GM21447 (cell line): Measurements from ENCODE around the gene ATG4A.

Experiments
- ATAC-seq: cut with Tn5 transposase; IDR thresholded peaks from one replicate; pipeline ENCODE4 v1.9.1; 2021; ENCODE audit not compliant: unreplicated experiment

The ATG4A gene

DNA sequence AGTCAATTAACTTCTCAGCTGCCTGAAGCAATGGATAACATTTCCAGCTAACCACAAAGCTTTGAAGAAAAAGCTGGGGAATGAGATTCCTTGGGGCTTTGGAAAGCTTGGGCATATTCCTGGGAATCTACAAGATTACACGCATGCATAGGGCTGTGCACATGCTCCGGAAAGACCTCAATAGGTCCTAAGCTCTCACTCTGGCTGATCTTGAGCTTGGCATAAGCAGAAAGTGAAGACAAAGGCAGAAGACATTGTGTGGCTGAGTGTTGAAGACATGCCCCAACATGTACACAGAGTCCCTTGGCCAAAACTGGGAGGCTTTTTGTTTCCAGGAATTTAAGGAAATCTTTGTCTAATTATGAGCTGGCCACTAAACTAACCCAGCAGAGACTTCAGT, 31.2 kb downstream of the ATG4A start:
- no peak for ATAC-seq

GRCh38 chrX:108123591-108124366, 32.2 kb downstream of the ATG4A start:
- ATAC-seq = no peak

DNA sequence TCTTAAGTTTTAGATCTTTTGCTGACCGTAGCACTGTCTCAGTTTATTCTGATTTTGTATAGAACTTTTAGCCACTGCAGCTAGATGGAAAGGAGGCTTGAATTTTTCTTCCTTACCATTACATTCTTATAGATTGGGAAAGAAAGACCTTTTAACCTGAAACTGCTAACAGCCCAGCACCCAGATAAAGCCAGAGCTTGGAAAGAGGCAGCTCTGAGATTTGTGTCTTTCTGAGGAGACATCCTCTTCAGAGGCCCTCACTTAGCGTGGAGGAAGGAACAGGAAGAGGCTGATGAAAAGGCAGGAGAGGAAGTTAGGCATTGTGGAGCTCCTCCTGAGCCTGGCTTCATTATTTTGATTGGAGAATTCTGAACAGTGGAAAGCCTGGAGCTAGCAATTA, 35.1 kb downstream of the ATG4A start:
- no peak for ATAC-seq

- ATAC-seq = no peak
These were observed 35.6 kb downstream of the ATG4A start for GRCh38 chrX:108127152-108127551.

- ATAC-seq = no peak
These were observed 39.3 kb downstream of the ATG4A start for GRCh38 chrX:108130889-108131288.

- ATAC-seq = no peak
These were observed 39.9 kb downstream of the ATG4A start for GRCh38 chrX:108131471-108131870.

GRCh38 chrX:108132034-108132433, 40.5 kb downstream of the ATG4A start:
- ATAC-seq = no peak

- ATAC-seq = no peak
These were observed 41.3 kb downstream of the ATG4A start for GRCh38 chrX:108132876-108133275.

DNA sequence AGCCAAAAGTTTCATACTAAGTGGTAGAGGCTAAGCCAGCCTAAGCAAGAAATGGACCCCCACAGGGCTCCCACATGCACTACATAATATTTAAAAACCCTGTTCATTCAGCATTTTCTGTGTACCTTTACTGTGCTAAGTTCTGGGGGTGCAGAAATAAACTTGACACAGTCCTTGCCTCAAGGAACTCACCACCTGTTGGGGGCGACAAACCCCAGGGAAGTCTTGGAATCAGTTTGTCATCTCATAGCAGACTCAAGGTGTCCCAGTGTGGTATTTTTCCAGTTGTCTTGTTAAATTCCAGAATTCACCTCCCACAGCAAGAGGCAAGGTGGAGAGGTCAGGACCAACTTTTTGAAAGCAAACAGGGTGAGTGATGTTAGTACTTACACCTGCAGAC, 43.1 kb downstream of the ATG4A start:
- no peak for ATAC-seq

- no peak for ATAC-seq
These were observed 47.5 kb downstream of the ATG4A start for GRCh38 chrX:108138814-108139702.

- ATAC-seq = peak; percentile 83
These were observed 56.9 kb downstream of the ATG4A start for GRCh38 chrX:108148524-108148923.

DNA sequence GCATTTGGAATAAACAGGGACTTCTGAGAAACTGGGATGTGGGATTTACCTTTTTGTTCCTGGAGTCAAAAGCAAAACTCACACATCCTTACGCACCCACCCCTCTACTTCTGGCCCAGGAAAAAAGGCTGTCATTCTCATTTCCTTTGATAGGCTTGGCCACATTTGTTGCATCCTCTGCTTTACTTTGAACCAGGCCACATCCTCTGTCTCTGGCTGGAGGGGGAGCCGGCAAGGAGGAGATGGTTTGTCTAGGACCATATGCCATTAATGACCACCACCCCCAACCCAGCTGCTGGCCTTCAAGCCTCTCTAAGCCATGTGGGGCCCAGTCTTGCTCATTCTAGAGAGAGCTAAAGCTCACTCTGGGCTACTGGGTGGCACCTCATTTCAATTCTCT, 64.5 kb downstream of the ATG4A start:
- ATAC-seq = no peak

DNA sequence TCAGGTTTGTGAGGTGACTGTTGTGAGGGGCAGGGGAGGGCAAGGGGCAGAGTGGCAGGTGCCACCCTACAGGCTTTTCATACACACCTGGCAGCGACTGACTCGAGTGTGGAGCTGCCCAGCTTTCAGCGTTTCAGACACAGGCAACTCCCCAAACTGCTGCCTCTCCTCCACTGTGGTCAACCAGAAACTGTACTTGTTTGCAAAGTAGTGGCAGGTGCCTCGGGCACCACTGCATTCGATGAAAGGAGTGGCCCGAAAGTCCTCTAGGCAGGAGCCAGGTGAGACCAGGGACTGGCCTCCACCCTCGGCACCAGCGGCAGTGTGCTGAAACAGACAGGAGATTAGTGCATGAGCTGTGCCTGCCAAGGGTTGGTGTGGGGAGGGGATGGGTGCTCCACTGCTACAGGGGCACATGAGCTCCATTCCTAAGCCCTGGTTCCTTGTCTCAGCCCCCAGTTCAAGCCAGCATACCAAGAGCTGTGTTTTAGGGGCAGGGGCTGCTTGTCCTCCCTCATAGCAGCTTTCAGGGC, 65.4 kb downstream of the ATG4A start:
- ATAC-seq = no peak

- no peak for ATAC-seq
These were observed 66.0 kb downstream of the ATG4A start for GRCh38 chrX:108157628-108158027.

GRCh38 chrX:108159028-108159670, 67.6 kb downstream of the ATG4A start:
- no peak for ATAC-seq

- ATAC-seq = no peak
These were observed 68.7 kb downstream of the ATG4A start for GRCh38 chrX:108160309-108160708.

DNA sequence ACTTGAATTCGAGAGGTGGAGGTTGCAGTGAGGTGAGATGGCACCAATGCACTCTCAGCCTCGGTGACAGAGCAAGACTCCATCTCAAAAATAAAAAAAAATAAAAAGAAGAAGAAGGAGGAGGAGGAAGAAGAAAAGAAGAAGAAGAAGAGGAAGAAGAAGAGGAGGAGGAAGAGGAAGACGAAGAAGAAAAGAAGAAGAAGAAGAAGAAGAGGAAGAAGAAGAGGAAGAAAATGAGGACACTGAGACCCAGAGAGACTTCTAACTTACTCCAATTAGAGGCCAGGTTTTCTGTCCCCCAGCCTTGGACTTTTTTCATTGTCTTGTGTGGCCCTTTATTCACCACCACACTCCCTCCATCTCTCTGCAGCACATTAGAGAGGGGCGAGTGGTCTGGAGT, 70.7 kb downstream of the ATG4A start:
- ATAC-seq = no peak

DNA sequence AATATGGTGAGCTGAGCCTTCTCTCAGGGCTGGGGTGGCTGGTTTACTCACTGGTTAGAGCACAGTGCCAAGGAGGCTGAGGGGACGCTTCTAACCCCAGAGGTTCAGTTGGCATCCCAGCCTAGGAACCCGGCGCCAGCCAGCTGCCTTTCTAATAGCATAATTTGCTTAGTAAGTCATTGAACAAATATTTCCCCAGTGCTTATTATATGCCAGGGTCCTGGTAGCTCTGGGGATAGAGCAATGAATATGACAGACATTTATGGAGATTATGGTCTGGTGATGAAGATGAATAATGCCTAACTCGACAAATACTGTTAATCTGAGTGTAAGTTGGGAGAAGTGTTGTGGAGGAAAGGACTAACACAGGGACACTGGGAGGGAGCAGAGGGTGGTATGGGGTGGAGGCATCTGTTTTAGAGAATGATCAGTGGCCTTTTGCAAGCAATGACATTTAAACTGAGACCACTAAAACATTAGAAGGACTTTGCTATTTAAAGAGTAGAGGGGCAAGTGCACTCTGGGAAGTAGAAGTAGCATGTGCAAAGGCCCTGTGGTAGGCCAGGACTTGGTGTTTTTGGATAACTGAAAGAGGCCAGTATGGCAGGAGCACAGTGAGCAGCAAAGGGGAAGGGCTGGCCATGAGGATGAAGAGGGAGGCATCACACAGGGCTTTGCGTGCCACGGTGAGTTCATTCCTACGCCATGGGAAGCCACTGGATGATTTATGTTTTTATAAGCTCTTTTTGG, 71.9 kb downstream of the ATG4A start:
- no peak for ATAC-seq

DNA sequence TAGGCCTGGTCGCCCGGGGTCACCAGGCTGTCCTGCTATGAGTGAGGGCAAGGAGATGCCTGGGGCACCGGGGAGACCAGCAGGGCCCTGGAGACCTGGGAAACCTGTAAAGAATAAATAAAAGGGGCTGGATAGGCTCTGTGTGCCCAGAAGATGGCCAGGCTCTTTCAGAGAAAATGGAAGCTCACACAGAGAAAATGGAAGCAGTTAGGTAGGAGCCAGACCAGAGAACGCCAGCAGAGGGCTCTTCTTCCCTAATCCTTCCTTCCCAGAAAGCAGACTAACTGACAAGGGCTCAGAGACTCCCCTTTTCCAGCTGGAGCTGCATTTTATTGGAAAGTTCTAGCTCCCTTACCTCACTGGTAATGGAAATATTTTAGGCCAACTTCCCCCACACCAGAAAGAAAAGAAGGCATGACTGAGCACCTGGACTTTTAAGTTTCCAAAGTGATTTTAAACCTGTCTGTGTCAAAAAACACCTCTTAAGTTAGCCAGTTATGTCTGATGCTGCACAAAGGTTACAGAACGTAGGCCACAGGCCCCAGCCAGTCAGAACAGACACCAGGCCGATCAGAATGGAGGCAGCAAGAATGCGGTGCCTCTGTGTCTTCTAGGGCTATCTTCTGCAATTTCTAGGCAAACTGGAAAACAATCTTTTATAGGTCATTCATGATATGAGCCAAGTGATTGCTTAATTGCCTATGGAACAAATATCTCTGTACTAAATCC, 74.0 kb downstream of the ATG4A start:
- ATAC-seq = no peak

DNA sequence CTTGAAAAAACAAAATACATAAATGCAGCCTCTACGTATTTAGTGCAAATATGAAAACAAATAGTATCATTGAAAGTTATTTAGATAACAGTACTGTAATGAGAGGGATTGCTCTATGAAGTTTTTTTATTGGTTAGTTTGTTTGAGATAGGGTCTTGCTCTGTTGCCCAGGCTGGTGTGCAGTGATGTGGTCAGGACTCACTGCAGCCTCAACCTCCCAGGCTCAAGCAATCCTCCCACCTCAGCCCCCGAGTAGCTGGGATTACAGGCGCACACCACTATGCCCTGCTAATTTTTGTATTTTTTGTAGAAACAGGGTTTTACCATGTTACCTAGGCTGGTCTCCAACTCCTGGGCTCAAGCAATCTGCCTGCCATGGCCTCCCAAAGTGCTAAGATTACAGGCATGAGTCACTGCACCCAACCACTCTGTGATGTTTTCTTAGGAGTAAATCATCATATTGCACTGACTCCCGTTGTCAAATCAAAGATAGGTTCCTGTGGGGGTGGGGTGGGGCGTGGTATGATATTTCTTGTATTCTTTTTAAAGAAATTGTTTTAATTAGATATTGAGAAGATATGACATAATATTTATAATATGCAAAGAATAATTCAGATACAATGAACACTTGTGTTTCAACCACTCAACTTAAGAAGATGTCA, 75.8 kb downstream of the ATG4A start:
- no peak for ATAC-seq
